ENCODE data around the gene ICAM4. TPM values are rescaled to one million over a fixed set of nuclear protein-coding genes. Genes with fewer than 3 reads are reported as not detected.

Gene ICAM4
- total and polyA plus RNA-seq, 2 donors (not counting 1 experiment from before 2014, with no cell fraction given), result 0.58 to 4.1 TPM

GRCh38 chr19:10262771-10263170, 24.0 kb upstream of the ICAM4 start:
- no peak overlapping the region for H3K4me3 ChIP-seq (replicated peaks in 1 of 4; ENCODE audit: control extremely low read depth in 1 of 4, insufficient read depth in 1 of 4, low read depth in 3 of 4, low read length in 4 of 4)
- no peaks in the 10 kb centered on the region for H3K27me3 ChIP-seq (ENCODE audit: control insufficient read depth, insufficient read depth, low read length)
- H4K20me1 ChIP-seq (ENCODE audit: control insufficient read depth, extremely low read depth, insufficient read depth, low read length), result no peaks in the 10 kb centered on the region
- no peak overlapping the region for H3K4me2 ChIP-seq (ENCODE audit: extremely low read depth, insufficient read depth, low read length)
- peaks cover 8% of the 10 kb centered on the region for H3K36me3 ChIP-seq (ENCODE audit: control insufficient read depth, insufficient read depth, low read length)
- no peaks in the 10 kb centered on the region for H3K9me3 ChIP-seq (ENCODE audit: control insufficient read depth, insufficient read depth, low read depth, low read length)
- H3K4me1 ChIP-seq (ENCODE audit: control insufficient read depth, extremely low read depth, insufficient read depth, low read length), result no peaks in the 10 kb centered on the region
- no peak overlapping the region for H2AFZ ChIP-seq (ENCODE audit: low read length)
- H3K9ac ChIP-seq (ENCODE audit: insufficient read depth, low read length), result no peak overlapping the region
- no peaks in the 10 kb centered on the region for H3K79me2 ChIP-seq (ENCODE audit: control insufficient read depth, insufficient read depth, low read length)
- TF ChIP-seq CTCF (conservative IDR thresholded peaks at IDR 0.05 in 1 of 2, IDR thresholded peaks at IDR 0.05 in 1 of 2; ENCODE audit: low read depth in 1 of 2, low read length in 2 of 2) (no peak), EZH2 (IDR thresholded peaks at IDR 0.05; ENCODE audit: low read length, missing control alignments) (no peak)
- H3K27ac ChIP-seq (ENCODE audit: insufficient read depth, low read length), result no peak overlapping the region
- DNase-seq (ENCODE audit: low read depth in 2 of 2), result peak in 1 of 2 donors; percentile 56

DNA sequence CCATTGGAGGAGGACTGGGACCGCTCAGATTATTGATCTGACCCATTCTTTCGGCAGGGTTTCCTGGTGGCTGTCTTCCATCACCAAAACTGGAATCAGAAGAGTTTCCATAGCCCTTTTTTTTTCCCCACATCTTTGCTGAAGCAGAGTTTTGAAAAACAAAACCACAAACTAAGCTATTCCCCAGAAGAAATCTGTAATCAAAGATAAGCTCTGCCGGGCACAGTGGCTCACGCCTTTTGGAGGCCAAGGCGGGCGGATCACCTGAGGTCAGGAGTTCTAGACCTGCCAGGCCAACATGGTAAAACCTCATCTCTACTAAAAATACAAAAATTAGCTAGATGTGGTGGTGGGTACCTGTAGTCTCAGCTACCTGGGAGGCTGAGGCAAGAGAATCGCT, 20.0 kb upstream of the ICAM4 start:
- peaks cover 13% of the 10 kb centered on the region for H3K27me3 ChIP-seq (ENCODE audit: control insufficient read depth, insufficient read depth, low read length)
- no peak overlapping the region for H3K4me3 ChIP-seq (replicated peaks in 1 of 4; ENCODE audit: control extremely low read depth in 1 of 4, insufficient read depth in 1 of 4, low read depth in 3 of 4, low read length in 4 of 4)
- no peak for DNase-seq (ENCODE audit: low read depth in 2 of 2)
- H2AFZ ChIP-seq (ENCODE audit: low read length), result no peak overlapping the region
- H4K20me1 ChIP-seq (ENCODE audit: control insufficient read depth, extremely low read depth, insufficient read depth, low read length), result no peaks in the 10 kb centered on the region
- TF ChIP-seq EZH2 (IDR thresholded peaks at IDR 0.05; ENCODE audit: low read length, missing control alignments), result no peak
- no peak for TF ChIP-seq CTCF (conservative IDR thresholded peaks at IDR 0.05 in 1 of 2, IDR thresholded peaks at IDR 0.05 in 1 of 2; ENCODE audit: low read depth in 1 of 2, low read length in 2 of 2)
- no peak overlapping the region for H3K9ac ChIP-seq (ENCODE audit: insufficient read depth, low read length)
- no peaks in the 10 kb centered on the region for H3K79me2 ChIP-seq (ENCODE audit: control insufficient read depth, insufficient read depth, low read length)
- H3K36me3 ChIP-seq (ENCODE audit: control insufficient read depth, insufficient read depth, low read length), result no peaks in the 10 kb centered on the region
- no peak overlapping the region for H3K4me2 ChIP-seq (ENCODE audit: extremely low read depth, insufficient read depth, low read length)
- H3K4me1 ChIP-seq (ENCODE audit: control insufficient read depth, extremely low read depth, insufficient read depth, low read length), result peaks cover 7% of the 10 kb centered on the region
- no peak overlapping the region for H3K27ac ChIP-seq (ENCODE audit: insufficient read depth, low read length)
- no peaks in the 10 kb centered on the region for H3K9me3 ChIP-seq (ENCODE audit: control insufficient read depth, insufficient read depth, low read depth, low read length)

GRCh38 chr19:10268071-10268470, 18.7 kb upstream of the ICAM4 start:
- Histone ChIP-seq H3K4me1 (ENCODE audit: control insufficient read depth, extremely low read depth, insufficient read depth, low read length) (peaks cover 7% of the 10 kb centered on the region), H3K9ac (ENCODE audit: insufficient read depth, low read length) (no peak overlapping the region), H3K27me3 (ENCODE audit: control insufficient read depth, insufficient read depth, low read length) (peaks cover 13% of the 10 kb centered on the region), H3K4me3 (replicated peaks in 1 of 4; ENCODE audit: control extremely low read depth in 1 of 4, insufficient read depth in 1 of 4, low read depth in 3 of 4, low read length in 4 of 4) (no peak overlapping the region), H3K79me2 (ENCODE audit: control insufficient read depth, insufficient read depth, low read length) (no peaks in the 10 kb centered on the region), H3K9me3 (ENCODE audit: control insufficient read depth, insufficient read depth, low read depth, low read length) (no peaks in the 10 kb centered on the region), H3K36me3 (ENCODE audit: control insufficient read depth, insufficient read depth, low read length) (no peaks in the 10 kb centered on the region), H3K27ac (ENCODE audit: insufficient read depth, low read length) (no peak overlapping the region), H4K20me1 (ENCODE audit: control insufficient read depth, extremely low read depth, insufficient read depth, low read length) (no peaks in the 10 kb centered on the region), H2AFZ (ENCODE audit: low read length) (no peak overlapping the region), H3K4me2 (ENCODE audit: extremely low read depth, insufficient read depth, low read length) (no peak overlapping the region)
- DNase-seq (ENCODE audit: low read depth in 2 of 2), result no peak
- TF ChIP-seq EZH2 (IDR thresholded peaks at IDR 0.05; ENCODE audit: low read length, missing control alignments) (no peak), CTCF (conservative IDR thresholded peaks at IDR 0.05 in 1 of 2, IDR thresholded peaks at IDR 0.05 in 1 of 2; ENCODE audit: low read depth in 1 of 2, low read length in 2 of 2) (no peak)
